Ishikawa (cell line): ENCODE measurements around the gene ANKMY1.

Source experiments
- CEBPB ChIP-seq: IDR thresholded peaks from 2 replicates; pipeline ENCODE4 v1.6.1; 2012
- EGR1 ChIP-seq: IDR thresholded peaks from 2 replicates; pipeline ENCODE4 v1.6.1; 2012
- EP300 ChIP-seq: IDR thresholded peaks from 2 replicates; pipeline ENCODE4 v1.6.1; 2012; ENCODE audit warnings: borderline replicate concordance
- REST ChIP-seq: IDR thresholded peaks from 2 replicates; pipeline ENCODE4 v1.6.1; 2012; ENCODE audit warnings: low read depth, mild to moderate bottlenecking

GRCh38 chr2:240431271-240431660 lies 126.5 kb downstream of the ANKMY1 start:
- TF ChIP-seq REST (no peak), CEBPB (no peak), EP300 (no peak), EGR1 (no peak)
